ENCODE data around the gene CHST11. TPM values are rescaled to one million over a fixed set of nuclear protein-coding genes. Genes with fewer than 3 reads are reported as not detected.

The CHST11 gene
- total and polyA plus RNA-seq, 10 of the 15 experiments (the other 5 are each of a cell fraction or from before 2014, with no cell fraction given) = 1.9 to 38.1 (median 17.2) TPM

GRCh38 chr12:104635607-104636343 lies 179.0 kb downstream of the CHST11 start:
- BruUV-seq (replicated peaks) = no TSS peak
- CTCF ChIA-PET = no interaction called here
- no peaks in the 10 kb centered on the region for H3K27me3 ChIP-seq (replicated peaks in 1 of 2; ENCODE audit: control insufficient read depth in 2 of 2, insufficient read depth in 2 of 2, low read length in 1 of 2)
- H4K20me1 ChIP-seq (ENCODE audit: control insufficient read depth, insufficient read depth) = no peaks in the 10 kb centered on the region
- H3K79me2 ChIP-seq (ENCODE audit: control insufficient read depth, insufficient read depth, low read length) = no peaks in the 10 kb centered on the region; the same call in none of the 2 replicates
- SMC1A ChIA-PET (ENCODE audit: uncharacterized antibody, unreplicated experiment) = interaction anchor here (0.6 to 1.9 kb wide), 8 partner anchors 10 to 674 kb away, joined by 3 to 6 read pairs (median 4); no protein-coding TSS in a partner anchor
- no peak overlapping the region for H3K4me3 ChIP-seq
- intact Hi-C loops (cut with micrococcal nuclease; ENCODE audit: unreplicated experiment) = no loop called here
- H3K9me3 ChIP-seq (replicated peaks; ENCODE audit: control insufficient read depth, insufficient read depth, low read length) = peaks cover 6% of the 10 kb centered on the region
- DNase-seq (ENCODE audit: low read depth, low spot score) (no peak), FAIRE-seq (no peak), ATAC-seq (no peak)
- H3K36me3 ChIP-seq (ENCODE audit: control insufficient read depth in 2 of 2, insufficient read depth in 2 of 2, low read length in 1 of 2) = peaks cover 0 to 4% of the 10 kb centered on the region in 2 experiments; a peak in 2 of 4 replicates
- no peak overlapping the region for H3K27ac ChIP-seq (ENCODE audit: control insufficient read depth, insufficient read depth)
- no peak overlapping the region for H2AFZ ChIP-seq (ENCODE audit: control insufficient read depth, low read depth, low read length)
- H3K4me1 ChIP-seq (ENCODE audit: control insufficient read depth, insufficient read depth, low read length) = peaks cover 6% of the 10 kb centered on the region
- H3K9ac ChIP-seq (ENCODE audit: control insufficient read depth, insufficient read depth, low read length) = no peak overlapping the region
- in situ Hi-C loops (cut with MboI) = no loop called here
- POLR2A ChIA-PET = interaction anchor here (0.6 to 1.0 kb wide), 2 partner anchors 34 to 756 kb away, joined by 3 read pairs; no protein-coding TSS in a partner anchor
- WGBS (ENCODE audit: insufficient coverage, insufficient replicate concordance, low lambda C conversion rate, missing lambda C conversion rate) = 98% methylated on average over 6 of the region's 6 CpGs
- no peak overlapping the region for H3K4me2 ChIP-seq (ENCODE audit: control insufficient read depth, insufficient read depth)
- RAD21 ChIA-PET (ENCODE audit: unreplicated experiment) = interaction anchor here (1.0 to 1.1 kb wide), 2 partner anchors 26 to 138 kb away, joined by 3 read pairs; no protein-coding TSS in a partner anchor
- TF ChIP-seq CBX3 (IDR thresholded peaks at IDR 0.05; ENCODE audit: borderline replicate concordance, low read depth) (no peak), SUPT20H (IDR thresholded peaks at IDR 0.05; ENCODE audit: borderline replicate concordance, control insufficient read depth, low read depth, low read length) (no peak), YY1 (IDR thresholded peaks at IDR 0.05; ENCODE audit: low read depth, low read length) (no peak), CTCF (IDR thresholded peaks at IDR 0.05 in 2 of 3, conservative IDR thresholded peaks at IDR 0.05 in 1 of 3; ENCODE audit: control insufficient read depth in 2 of 3, extremely low read depth in 1 of 3, insufficient read depth in 1 of 3, low read depth in 3 of 3, low read length in 3 of 3) (no peak), BCL11A (IDR thresholded peaks at IDR 0.05; ENCODE audit: low read depth, low read length) (no peak), SP1 (IDR thresholded peaks at IDR 0.05; ENCODE audit: low read depth, low read length) (no peak), MYB (IDR thresholded peaks at IDR 0.05; ENCODE audit: borderline replicate concordance, low read depth, low read length) (no peak), USF1 (IDR thresholded peaks at IDR 0.05; ENCODE audit: borderline replicate concordance, extremely low read length, insufficient read depth, low read depth, low read length) (no peak), POLR2AphosphoS2 (IDR thresholded peaks at IDR 0.05; ENCODE audit: low read depth, low read length) (no peak), SREBF1 (IDR thresholded peaks at IDR 0.05; ENCODE audit: low read length) (no peak)
- TF ChIP-seq, protein P1, sequence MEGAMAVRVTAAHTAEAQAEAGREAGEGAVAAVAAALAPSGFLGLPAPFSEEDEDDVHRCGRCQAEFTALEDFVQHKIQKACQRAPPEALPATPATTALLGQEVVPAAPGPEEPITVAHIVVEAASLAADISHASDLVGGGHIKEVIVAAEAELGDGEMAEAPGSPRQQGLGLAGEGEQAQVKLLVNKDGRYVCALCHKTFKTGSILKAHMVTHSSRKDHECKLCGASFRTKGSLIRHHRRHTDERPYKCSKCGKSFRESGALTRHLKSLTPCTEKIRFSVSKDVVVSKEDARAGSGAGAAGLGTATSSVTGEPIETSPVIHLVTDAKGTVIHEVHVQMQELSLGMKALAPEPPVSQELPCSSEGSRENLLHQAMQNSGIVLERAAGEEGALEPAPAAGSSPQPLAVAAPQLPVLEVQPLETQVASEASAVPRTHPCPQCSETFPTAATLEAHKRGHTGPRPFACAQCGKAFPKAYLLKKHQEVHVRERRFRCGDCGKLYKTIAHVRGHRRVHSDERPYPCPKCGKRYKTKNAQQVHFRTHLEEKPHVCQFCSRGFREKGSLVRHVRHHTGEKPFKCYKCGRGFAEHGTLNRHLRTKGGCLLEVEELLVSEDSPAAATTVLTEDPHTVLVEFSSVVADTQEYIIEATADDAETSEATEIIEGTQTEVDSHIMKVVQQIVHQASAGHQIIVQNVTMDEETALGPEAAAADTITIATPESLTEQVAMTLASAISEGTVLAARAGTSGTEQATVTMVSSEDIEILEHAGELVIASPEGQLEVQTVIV (IDR thresholded peaks at IDR 0.05; ENCODE audit: borderline replicate concordance, partially characterized antibody) = no peak
- TF ChIP-seq, protein P2, sequence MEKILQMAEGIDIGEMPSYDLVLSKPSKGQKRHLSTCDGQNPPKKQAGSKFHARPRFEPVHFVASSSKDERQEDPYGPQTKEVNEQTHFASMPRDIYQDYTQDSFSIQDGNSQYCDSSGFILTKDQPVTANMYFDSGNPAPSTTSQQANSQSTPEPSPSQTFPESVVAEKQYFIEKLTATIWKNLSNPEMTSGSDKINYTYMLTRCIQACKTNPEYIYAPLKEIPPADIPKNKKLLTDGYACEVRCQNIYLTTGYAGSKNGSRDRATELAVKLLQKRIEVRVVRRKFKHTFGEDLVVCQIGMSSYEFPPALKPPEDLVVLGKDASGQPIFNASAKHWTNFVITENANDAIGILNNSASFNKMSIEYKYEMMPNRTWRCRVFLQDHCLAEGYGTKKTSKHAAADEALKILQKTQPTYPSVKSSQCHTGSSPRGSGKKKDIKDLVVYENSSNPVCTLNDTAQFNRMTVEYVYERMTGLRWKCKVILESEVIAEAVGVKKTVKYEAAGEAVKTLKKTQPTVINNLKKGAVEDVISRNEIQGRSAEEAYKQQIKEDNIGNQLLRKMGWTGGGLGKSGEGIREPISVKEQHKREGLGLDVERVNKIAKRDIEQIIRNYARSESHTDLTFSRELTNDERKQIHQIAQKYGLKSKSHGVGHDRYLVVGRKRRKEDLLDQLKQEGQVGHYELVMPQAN (conservative IDR thresholded peaks at IDR 0.05) = no peak
